HepG2 (cell line): Measurements from ENCODE around the gene SH3TC2. TPM values are rescaled to one million over a fixed set of nuclear protein-coding genes. Genes with fewer than 3 reads are reported as not detected.

Experiments
- ATAC-seq: fragments of 200-7000 bp; cut with Tn5 transposase; 3 replicates; pipeline ENCODE4 v1.9.1; 2020; ENCODE audit warnings: mild to moderate bottlenecking, moderate library complexity
- BruUV-seq: library from RNA; stranded (reverse); fragments of 400-500 nt; replicated peaks from 2 replicates; lab custom pipeline; 2021; lab: Mats Ljungman, UMichigan
- CTCF ChIA-PET: fragments of 300-600 bp; formaldehyde crosslinking; extraction: SDS; loops from one replicate; lab custom pipeline; 2021; ENCODE audit warnings: low total read pairs, inconsistent platforms, low intra/inter-chr PET ratio; lab: Yijun Ruan, JAX
- POLR2A ChIA-PET: fragments of 350-600 bp; sonication (Branson Sonifier 250); formaldehyde crosslinking; loops from one replicate; lab custom pipeline; 2020; ENCODE audit warnings: antibody characterized with exemption, inconsistent platforms; lab: Yijun Ruan, JAX
- DNase-seq: peaks from one replicate; pipeline ENCODE4 v3.0.0-alpha.2; 2015; ENCODE audit warnings: low spot score
- FAIRE-seq: peaks from 3 replicates; lab custom pipeline; 2011; peaks lifted over from hg19 to GRCh38; lab: Jason Lieb, UNC
- H2AFZ ChIP-seq: one replicate; pipeline ENCODE4 v1.6.1; 2011; ENCODE audit warnings: low read length, inconsistent platforms
- H3K27ac ChIP-seq: fragments of 300-600 bp; 3 replicates; pipeline ENCODE4 v1.8.0; 2011; ENCODE audit warnings: mixed run types, mild to moderate bottlenecking, mixed read lengths, low read length, inconsistent platforms; ENCODE audit not compliant: insufficient read depth; ENCODE audit errors: extremely low read length
- H3K27me3 ChIP-seq, 2 experiments: fragments of 200-600 bp in 1 of 2; 2 replicates in 1 of 2; 3 replicates in 1 of 2; pipeline versions ENCODE4 v1.6.0 to v1.8.0; 2011; ENCODE audit warnings: low read length in 2 of 2, mild to moderate bottlenecking in 2 of 2, moderate library complexity in 2 of 2, inconsistent platforms in 1 of 2; ENCODE audit not compliant: insufficient read depth in 2 of 2, control insufficient read depth in 1 of 2
- H3K36me3 ChIP-seq, 2 experiments: fragments of 200-600 bp in 1 of 2; replicated peaks in 1 of 2; 2 replicates in 1 of 2; 3 replicates in 1 of 2; pipeline versions ENCODE4 v1.5.1 to v1.8.0; 2011; ENCODE audit warnings: low read length in 2 of 2, inconsistent platforms in 1 of 2; ENCODE audit not compliant: insufficient read depth in 2 of 2, control insufficient read depth in 1 of 2
- H3K4me1 ChIP-seq: 2 replicates; pipeline ENCODE4 v1.5.1; 2012; ENCODE audit warnings: low read length, inconsistent platforms; ENCODE audit not compliant: insufficient read depth
- H3K4me2 ChIP-seq: 2 replicates; pipeline ENCODE4 v1.6.0; 2011; ENCODE audit warnings: low read depth, low read length, inconsistent platforms
- H3K4me3 ChIP-seq, 3 experiments: fragments of 200-600 bp in 1 of 3; sonication (generic), shearing (Covaris generic) in 1 of 3; replicated peaks in 1 of 3; 2 replicates each; pipeline ENCODE4 v1.5.1; 2011 to 2016; ENCODE audit warnings: low read length in 3 of 3, inconsistent platforms in 2 of 3, low read depth in 2 of 3, mild to moderate bottlenecking in 2 of 3, control low read depth in 1 of 3, mixed read lengths in 1 of 3; ENCODE audit not compliant: insufficient read depth in 1 of 3
- H3K79me2 ChIP-seq: one replicate; pipeline ENCODE4 v1.6.1; 2011; ENCODE audit warnings: low read length, inconsistent platforms; ENCODE audit not compliant: insufficient read depth
- H3K9ac ChIP-seq: 2 replicates; pipeline ENCODE4 v1.6.0; 2011; ENCODE audit warnings: mild to moderate bottlenecking, low read depth, low read length, inconsistent platforms; ENCODE audit not compliant: insufficient read depth
- H3K9me3 ChIP-seq: 2 replicates; pipeline ENCODE4 v1.5.1; 2012; ENCODE audit warnings: mild to moderate bottlenecking, low read length
- H4K20me1 ChIP-seq: 2 replicates; pipeline ENCODE4 v1.6.0; 2011; ENCODE audit warnings: inconsistent platforms, mild to moderate bottlenecking, low read length, moderate library complexity; ENCODE audit not compliant: insufficient read depth
- EZH2 ChIP-seq: conservative IDR thresholded peaks from 2 replicates; pipeline ENCODE4 v1.6.1; 2012; ENCODE audit warnings: mild to moderate bottlenecking, low read depth, low read length, moderate library complexity
- MXD4 ChIP-seq: IDR thresholded peaks from 2 replicates; pipeline ENCODE4 v1.6.1; 2016; ENCODE audit warnings: mild to moderate bottlenecking, missing biosample characterization, missing genetic modification reagents
- ZNF44 ChIP-seq: sonication (generic); formaldehyde crosslinking; IDR thresholded peaks from 2 replicates; pipeline ENCODE4 v1.5.1; 2020; ENCODE audit warnings: mild to moderate bottlenecking, missing genetic modification reagents
- WGBS: methylation state at CpG from one replicate; pipeline ENCODE4 v1.1.6; 2017; ENCODE audit warnings: low lambda C conversion rate; 5-methylcytosine and 5-hydroxymethylcytosine counted together
- in situ Hi-C: cut with HindIII; loops from 2 replicates; pipeline ENCODE4 v1.10.0; 2017; ENCODE audit warnings: low pct_unique_long_range_greater_than_20kb; ENCODE audit not compliant: extremely low pct_ligation_motif_present
- intact Hi-C: fragments of 100-400 bp; cut with micrococcal nuclease; formaldehyde crosslinking; loops from one replicate; pipeline ENCODE4 v1.10.0; 2022; ENCODE audit not compliant: unreplicated experiment
- polyA plus RNA-seq, 8 experiments: library from polyadenylated mRNA; depleted of rRNA in 3 of 8; stranded (reverse) in 7 of 8; unstranded in 1 of 8; fragments of >200 nt; fragmentation: Illumina TruSeq in 4 of 8; extraction: Trizol in 4 of 8; gene quantifications; 2 replicates each; pipeline versions ENCODE4 v1.2.1 to v1.2.3, GENCODE V29; 2011 to 2016; ENCODE audit warnings: low read depth in 4 of 8, missing spikeins in 1 of 8, mixed read lengths in 1 of 8; ENCODE audit not compliant: insufficient read depth in 1 of 8
- total RNA-seq, 5 experiments: library from RNA; depleted of rRNA; stranded (reverse); fragments of >200 nt; fragmentation: Illumina TruSeq; extraction: Trizol; gene quantifications; 2 replicates each; pipeline ENCODE4 v1.2.3, GENCODE V29; 2016; ENCODE audit warnings: low read depth in 1 of 5
- TF ChIP-seq, protein P1 (sequence below): sonication (generic); formaldehyde crosslinking; IDR thresholded peaks from 2 replicates; pipeline ENCODE4 v1.8.0; 2022; ENCODE audit warnings: mild to moderate bottlenecking, missing genetic modification reagents; ENCODE audit not compliant: insufficient replicate concordance
- TF ChIP-seq, protein P2 (sequence below): sonication (generic); formaldehyde crosslinking; IDR thresholded peaks from 2 replicates; pipeline ENCODE4 v1.5.0; 2020; ENCODE audit warnings: mild to moderate bottlenecking, missing genetic modification reagents

SH3TC2 gene
- total and polyA plus RNA-seq, 2 of the 13 experiments (the other 11 are each of a cell fraction or from before 2014, with no cell fraction given) = 0.34 to 0.71 TPM

DNA sequence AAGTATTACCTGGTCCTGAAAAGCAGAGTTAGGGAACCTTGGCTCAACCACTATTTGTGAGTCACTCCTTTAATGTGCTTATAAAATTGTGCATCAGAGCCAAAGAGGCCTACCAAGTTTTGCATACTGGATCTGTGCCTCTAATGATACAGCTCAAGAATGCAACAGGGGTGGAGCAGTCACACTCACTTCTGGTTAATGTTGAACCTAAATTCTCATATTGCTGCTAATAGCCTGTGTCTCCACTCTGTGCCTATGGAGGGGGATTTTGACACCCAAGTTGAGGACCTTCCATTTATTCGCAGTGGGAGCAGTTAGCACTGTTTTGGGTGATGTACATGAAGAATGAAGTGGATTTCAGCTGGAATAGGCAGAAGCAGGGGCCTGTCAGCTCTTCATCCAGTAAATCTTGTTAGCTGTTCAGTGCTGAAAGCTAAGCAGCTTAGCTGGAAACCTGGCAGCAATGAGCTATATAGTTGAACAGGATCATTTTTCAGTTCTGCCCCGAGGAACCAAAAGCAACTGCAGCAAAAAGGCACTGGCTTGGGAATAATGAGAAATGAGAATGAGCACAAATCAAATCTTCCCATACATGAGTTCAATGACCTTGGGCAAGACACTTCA is 9.7 kb downstream of the SH3TC2 start (continued):
- TF ChIP-seq EZH2 = no peak
- TF ChIP-seq, protein P1, sequence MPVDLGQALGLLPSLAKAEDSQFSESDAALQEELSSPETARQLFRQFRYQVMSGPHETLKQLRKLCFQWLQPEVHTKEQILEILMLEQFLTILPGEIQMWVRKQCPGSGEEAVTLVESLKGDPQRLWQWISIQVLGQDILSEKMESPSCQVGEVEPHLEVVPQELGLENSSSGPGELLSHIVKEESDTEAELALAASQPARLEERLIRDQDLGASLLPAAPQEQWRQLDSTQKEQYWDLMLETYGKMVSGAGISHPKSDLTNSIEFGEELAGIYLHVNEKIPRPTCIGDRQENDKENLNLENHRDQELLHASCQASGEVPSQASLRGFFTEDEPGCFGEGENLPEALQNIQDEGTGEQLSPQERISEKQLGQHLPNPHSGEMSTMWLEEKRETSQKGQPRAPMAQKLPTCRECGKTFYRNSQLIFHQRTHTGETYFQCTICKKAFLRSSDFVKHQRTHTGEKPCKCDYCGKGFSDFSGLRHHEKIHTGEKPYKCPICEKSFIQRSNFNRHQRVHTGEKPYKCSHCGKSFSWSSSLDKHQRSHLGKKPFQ = no peak
- TF ChIP-seq ZNF44 = no peak

DNA sequence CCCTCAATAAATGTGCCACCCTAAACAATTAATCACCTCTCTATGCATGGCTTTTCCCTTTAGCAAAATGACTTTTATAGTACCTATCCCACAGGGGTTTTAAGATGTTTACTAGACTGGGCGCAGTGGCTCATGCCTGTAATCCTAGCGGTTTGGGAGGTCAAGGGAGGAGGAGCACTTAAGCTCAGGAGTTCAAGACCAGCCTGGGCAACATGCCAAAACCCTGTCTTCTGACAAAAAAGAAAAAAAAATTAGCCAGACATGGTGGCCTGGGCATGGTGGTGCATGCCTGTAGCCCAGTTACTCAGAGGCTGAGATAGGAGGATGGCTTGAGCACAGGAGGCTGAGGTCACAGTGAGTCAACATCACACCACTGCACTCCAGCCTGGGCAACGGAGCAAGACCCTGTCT is 13.5 kb downstream of the SH3TC2 start:
- no peak overlapping the region for H3K4me2 ChIP-seq
- H2AFZ ChIP-seq = no peak overlapping the region
- H3K79me2 ChIP-seq = no peaks in the 10 kb centered on the region
- no TSS peak for BruUV-seq
- no peak for FAIRE-seq
- ChIA-PET POLR2A (no interaction called here), CTCF (no interaction called here)
- in situ Hi-C loops (no loop called here), intact Hi-C loops (no loop called here)
- no peaks in the 10 kb centered on the region for H4K20me1 ChIP-seq
- no peaks in the 10 kb centered on the region for H3K27me3 ChIP-seq
- 34% methylated on average over 3 of the region's 3 CpGs for WGBS
- H3K4me1 ChIP-seq = peaks cover 21% of the 10 kb centered on the region
- H3K9me3 ChIP-seq = no peaks in the 10 kb centered on the region
- TF ChIP-seq MXD4 (CRISPR knock-in tag) = no peak
- TF ChIP-seq, protein P2, sequence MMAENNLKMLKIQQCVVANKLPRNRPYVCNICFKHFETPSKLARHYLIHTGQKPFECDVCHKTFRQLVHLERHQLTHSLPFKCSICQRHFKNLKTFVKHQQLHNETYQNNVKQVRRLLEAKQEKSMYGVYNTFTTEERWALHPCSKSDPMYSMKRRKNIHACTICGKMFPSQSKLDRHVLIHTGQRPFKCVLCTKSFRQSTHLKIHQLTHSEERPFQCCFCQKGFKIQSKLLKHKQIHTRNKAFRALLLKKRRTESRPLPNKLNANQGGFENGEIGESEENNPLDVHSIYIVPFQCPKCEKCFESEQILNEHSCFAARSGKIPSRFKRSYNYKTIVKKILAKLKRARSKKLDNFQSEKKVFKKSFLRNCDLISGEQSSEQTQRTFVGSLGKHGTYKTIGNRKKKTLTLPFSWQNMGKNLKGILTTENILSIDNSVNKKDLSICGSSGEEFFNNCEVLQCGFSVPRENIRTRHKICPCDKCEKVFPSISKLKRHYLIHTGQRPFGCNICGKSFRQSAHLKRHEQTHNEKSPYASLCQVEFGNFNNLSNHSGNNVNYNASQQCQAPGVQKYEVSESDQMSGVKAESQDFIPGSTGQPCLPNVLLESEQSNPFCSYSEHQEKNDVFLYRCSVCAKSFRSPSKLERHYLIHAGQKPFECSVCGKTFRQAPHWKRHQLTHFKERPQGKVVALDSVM (CRISPR knock-in tag) = peak; percentile 36; the same call in 1 of the 2 replicates
- H3K36me3 ChIP-seq = no peaks in the 10 kb centered on the region
- H3K9ac ChIP-seq = no peak overlapping the region
- no peak overlapping the region for H3K4me3 ChIP-seq
- no peak for ATAC-seq
- peak; percentile 47 for DNase-seq
- no peak overlapping the region for H3K27ac ChIP-seq
